CD4-positive, alpha-beta memory T cell (primary cell): Measurements from ENCODE around the gene C9orf72. TPM values are rescaled to one million over a fixed set of nuclear protein-coding genes. Genes with fewer than 3 reads are reported as not detected.

Experiments
- polyA plus RNA-seq, 2 donors: library from polyadenylated mRNA; unstranded; fragments of 300-500 nt; fragmentation: Illumina TruSeq; gene quantifications; one replicate each; pipeline ENCODE4 v1.2.3, GENCODE V29; 2021
- total RNA-seq, 2 experiments: library from RNA; stranded (reverse); gene quantifications; one replicate each; pipeline ENCODE4 v1.2.3, GENCODE V29; 2021

C9orf72 gene
- total and polyA plus RNA-seq, 4 experiments from 2014 or later = 6.5 to 21.1 (median 18.6) TPM

Other genes with a start within 250 kb of the C9orf72 start
- gene IFNK, start 49.2 kb downstream of the C9orf72 start, total RNA-seq = not detected
- gene IFNK, start 49.2 kb downstream of the C9orf72 start, polyA plus RNA-seq = not detected
- gene MOB3B, start 43.7 kb downstream of the C9orf72 start, total RNA-seq = under 1 TPM; 0.53 to 0.64 TPM
- under 1 TPM; 0.05 to 0.16 TPM for gene MOB3B, start 43.7 kb downstream of the C9orf72 start, polyA plus RNA-seq